ENCODE results near the gene TPSG1. TPM values are rescaled to one million over a fixed set of nuclear protein-coding genes. Genes with fewer than 3 reads are reported as not detected.
"Not testable (repeated sequence)": the region's sequence is repeated elsewhere in the genome, so short reads cannot be mapped to it uniquely, and the experiment has no call there.

The TPSG1 gene
- not detected for total RNA-seq
- not detected for polyA plus RNA-seq
- long read RNA-seq, donor 1 = 0 reads
- long read RNA-seq, donor 2 = 0 reads
- long read RNA-seq, donor 3 = 0 reads

DNA sequence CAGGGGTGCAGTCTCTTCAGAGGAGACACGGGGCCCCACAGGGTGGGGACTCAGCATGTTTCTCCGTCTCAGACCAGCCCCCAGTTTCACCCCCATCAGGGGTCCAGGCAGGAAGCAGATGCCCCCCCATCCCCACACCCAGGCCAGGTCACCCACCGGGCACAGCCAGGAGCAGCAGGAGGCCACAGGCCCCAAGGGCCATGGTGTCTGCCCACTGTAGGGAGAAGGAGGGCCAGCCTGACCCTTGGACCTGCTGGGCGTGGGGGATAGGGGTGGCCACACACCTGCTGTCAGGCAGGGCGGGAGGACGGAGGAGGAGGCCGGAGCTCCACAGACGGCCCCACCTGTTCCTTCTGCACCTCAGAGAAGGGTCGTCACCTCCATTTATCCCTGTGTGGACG is at the start of gene TPSG1:
TPSG1 (minus strand) TSS at position 218 of the 401 bp plus-strand sequence; CDS start at position 202, 16 bp downstream.
- no peak within 1 kb of the TSS for H3K4me3 ChIP-seq
- H3K9me3 ChIP-seq = no peaks in the 10 kb centered on the region
- no peaks in the 10 kb centered on the region for H3K36me3 ChIP-seq
- intact Hi-C loops (cut with DNase I) = no loop called here
- H3K27ac ChIP-seq = peak within 1 kb of the TSS in 1 of 12 donors; percentile 80
- peaks cover 0 to 4% (median 0%) of the 10 kb centered on the region in 12 donors for H3K4me1 ChIP-seq
- no peak for ATAC-seq
- H3K27me3 ChIP-seq = no peaks in the 10 kb centered on the region
- no peak for DNase-seq
- WGBS, 4 donors = 63 to 81% (median 74%) methylated on average over 3 to 10 of the region's 10 CpGs
- TF ChIP-seq CTCF (IDR thresholded peaks at IDR 0.05) (no peak), POLR2A (IDR thresholded peaks at IDR 0.05) (no peak)

GRCh38 chr16:1274767-1275166 is 49.7 kb upstream of the TPSG1 start:
- Histone ChIP-seq H3K36me3 (no peaks in the 10 kb centered on the region), H3K27me3 (peaks cover 0 to 24% (median 9%) of the 10 kb centered on the region in 9 donors), H3K27ac (no peak overlapping the region), H3K9me3 (no peaks in the 10 kb centered on the region), H3K4me3 (no peak overlapping the region), H3K4me1 (peaks cover 0 to 8% (median 0%) of the 10 kb centered on the region in 12 donors)
- TF ChIP-seq CTCF (IDR thresholded peaks at IDR 0.05) = no peak
- no peak for TF ChIP-seq POLR2A (IDR thresholded peaks at IDR 0.05)
- ATAC-seq (no peak), DNase-seq (no peak)
- intact Hi-C loops (cut with DNase I) = no loop called here
- 89 to 96% (median 93%) methylated on average over 7 of the region's 7 CpGs for WGBS, 4 donors

DNA sequence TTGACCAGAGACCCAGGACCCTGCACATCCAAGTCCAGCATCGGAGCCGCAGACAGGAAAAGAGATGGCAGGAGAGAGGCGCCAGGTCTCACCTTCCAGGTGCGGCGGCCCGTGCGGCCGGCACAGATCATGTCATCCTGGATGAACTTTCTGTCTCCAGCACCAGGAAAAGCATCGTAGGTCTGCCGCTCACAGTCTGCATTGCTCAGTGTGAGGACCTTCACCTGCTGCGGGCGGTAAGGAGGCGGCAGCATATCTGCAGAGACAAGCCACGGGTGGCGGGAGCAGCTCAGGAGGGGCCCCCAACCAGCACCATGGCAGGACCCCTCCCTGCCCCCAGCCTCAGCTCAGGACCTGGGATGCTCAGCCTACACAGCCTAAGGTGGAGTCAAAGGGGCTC is 48.7 kb upstream of the TPSG1 start:
- H3K36me3 ChIP-seq = no peaks in the 10 kb centered on the region
- H3K9me3 ChIP-seq = no peaks in the 10 kb centered on the region
- ATAC-seq = no peak
- intact Hi-C loops (cut with DNase I) = no loop called here
- H3K27me3 ChIP-seq = peaks cover 0 to 21% (median 9%) of the 10 kb centered on the region in 9 donors
- no peak overlapping the region for H3K27ac ChIP-seq
- no peak for TF ChIP-seq POLR2A (IDR thresholded peaks at IDR 0.05)
- TF ChIP-seq CTCF (IDR thresholded peaks at IDR 0.05) = no peak
- WGBS, 4 donors = 80 to 92% (median 91%) methylated on average over 9 to 15 of the region's 15 CpGs; no CpG with 5 or more reads in 1 of the 4 donors
- no peak overlapping the region for H3K4me3 ChIP-seq
- peaks cover 0 to 8% (median 0%) of the 10 kb centered on the region in 12 donors for H3K4me1 ChIP-seq
- DNase-seq = peak in 2 of 5 donors; percentile 8 to 11

- no peaks in the 10 kb centered on the region for H3K36me3 ChIP-seq
- WGBS, 4 donors = 72 to 82% (median 75%) methylated on average over 5 to 9 of the region's 9 CpGs
- ATAC-seq (peak in 1 of 4 donors; percentile 12), DNase-seq (peak in 2 of 5 donors; percentile 1 to 16)
- H3K9me3 ChIP-seq = no peaks in the 10 kb centered on the region
- TF ChIP-seq POLR2A (IDR thresholded peaks at IDR 0.05) (no peak), CTCF (IDR thresholded peaks at IDR 0.05) (no peak)
- no peak overlapping the region for H3K4me3 ChIP-seq
- H3K27me3 ChIP-seq = peaks cover 0 to 16% (median 6%) of the 10 kb centered on the region in 9 donors
- intact Hi-C loops (cut with DNase I) = no loop called here
- peaks cover 0 to 8% (median 0%) of the 10 kb centered on the region in 12 donors for H3K4me1 ChIP-seq
- H3K27ac ChIP-seq = no peak overlapping the region
Measured at GRCh38 chr16:1272453-1273198, 47.6 kb upstream of the TPSG1 start.

DNA sequence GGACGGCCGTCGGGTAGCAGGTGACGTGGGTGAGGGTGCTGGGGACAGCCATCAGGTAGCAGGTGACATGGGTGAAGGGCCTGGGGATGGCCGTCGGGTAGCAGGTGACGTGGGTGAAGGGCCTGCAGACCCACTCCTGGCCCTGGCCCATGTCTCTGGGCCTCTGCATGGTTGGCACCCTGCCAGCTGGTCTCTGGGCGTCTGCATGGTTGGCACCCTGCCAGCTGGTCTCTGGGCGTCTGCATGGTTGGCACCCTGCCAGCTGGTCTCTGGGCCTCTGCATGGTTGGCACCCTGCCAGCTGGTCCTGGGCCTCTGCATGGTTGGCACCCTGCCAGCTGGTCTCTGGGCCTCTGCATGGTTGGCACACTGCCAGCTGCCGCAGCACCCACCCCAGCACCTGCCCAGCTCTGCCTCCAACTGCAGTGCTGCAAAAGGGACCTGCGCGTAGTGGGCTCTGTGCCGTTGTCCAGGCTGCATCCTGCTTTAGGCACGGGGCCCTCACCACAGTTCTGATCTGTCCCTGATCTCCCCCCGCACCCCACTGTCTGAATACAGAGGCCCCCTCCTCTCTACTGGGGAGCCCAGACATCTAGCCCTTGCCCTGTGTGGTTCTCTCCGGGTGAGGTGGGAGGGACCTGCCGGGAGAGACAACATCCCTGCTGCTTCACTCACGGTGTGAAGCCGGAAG is 46.8 kb upstream of the TPSG1 start:
- H3K36me3 ChIP-seq; H3K4me1 ChIP-seq; H3K27me3 ChIP-seq; H3K27ac ChIP-seq; H3K4me3 ChIP-seq; intact Hi-C loops (cut with DNase I); H3K9me3 ChIP-seq: not testable (repeated sequence)
- ATAC-seq (peak in 2 of 4 donors; percentile 16 to 62), DNase-seq (peak in 2 of 5 donors; percentile 19 to 34)
- WGBS, 4 donors = 10 to 26% (median 14%) methylated on average over 8 to 19 of the region's 19 CpGs

Measured in heart left ventricle (tissue), 16 donors.